HG03139 (cell line): ENCODE measurements around the gene NOMO2.
"Not testable (repeated sequence)": the region's sequence is repeated elsewhere in the genome, so short reads cannot be mapped to it uniquely, and the experiment has no call there.

Experiments
- ATAC-seq: cut with Tn5 transposase; IDR thresholded peaks from one replicate; pipeline ENCODE4 v1.9.1; 2021; ENCODE audit not compliant: unreplicated experiment

The NOMO2 gene

GRCh38 chr16:18525882-18526482, 35.9 kb downstream of the NOMO2 start:
- ATAC-seq: not testable (repeated sequence)

GRCh38 chr16:18522637-18523036, 39.3 kb downstream of the NOMO2 start:
- not testable (repeated sequence) for ATAC-seq

- ATAC-seq: not testable (repeated sequence)
These were observed 40.3 kb downstream of the NOMO2 start for GRCh38 chr16:18521445-18522181.

- ATAC-seq: not testable (repeated sequence)
These were observed 43.2 kb downstream of the NOMO2 start for GRCh38 chr16:18518536-18519283.

GRCh38 chr16:18498430-18498829, 63.5 kb downstream of the NOMO2 start:
- not testable (repeated sequence) for ATAC-seq

- ATAC-seq: not testable (repeated sequence)
These were observed 64.9 kb downstream of the NOMO2 start for GRCh38 chr16:18497032-18497431.

- ATAC-seq: not testable (repeated sequence)
These were observed 69.6 kb downstream of the NOMO2 start for GRCh38 chr16:18492118-18492897.

- ATAC-seq: not testable (repeated sequence)
These were observed 125.9 kb downstream of the NOMO2 start for GRCh38 chr16:18436025-18436424.

- ATAC-seq: not testable (repeated sequence)
These were observed 146.1 kb downstream of the NOMO2 start for GRCh38 chr16:18415827-18416226.

GRCh38 chr16:18409532-18410293, 152.2 kb downstream of the NOMO2 start:
- not testable (repeated sequence) for ATAC-seq

GRCh38 chr16:18401851-18402657, 159.8 kb downstream of the NOMO2 start:
- ATAC-seq: not testable (repeated sequence)

- not testable (repeated sequence) for ATAC-seq
These were observed 160.7 kb downstream of the NOMO2 start for GRCh38 chr16:18401159-18401558.

GRCh38 chr16:18394363-18394762, 167.5 kb downstream of the NOMO2 start:
- ATAC-seq: not testable (repeated sequence)

- not testable (repeated sequence) for ATAC-seq
These were observed 174.1 kb downstream of the NOMO2 start for GRCh38 chr16:18387767-18388166.

- ATAC-seq: not testable (repeated sequence)
These were observed 175.4 kb downstream of the NOMO2 start for GRCh38 chr16:18386517-18386916.

- not testable (repeated sequence) for ATAC-seq
These were observed 176.6 kb downstream of the NOMO2 start for GRCh38 chr16:18385285-18385684.

GRCh38 chr16:18384869-18385268, 177.0 kb downstream of the NOMO2 start:
- not testable (repeated sequence) for ATAC-seq

- not testable (repeated sequence) for ATAC-seq
These were observed 177.7 kb downstream of the NOMO2 start for GRCh38 chr16:18384098-18384636.

GRCh38 chr16:18382696-18383095, 179.2 kb downstream of the NOMO2 start:
- not testable (repeated sequence) for ATAC-seq
